ENCODE results near the gene KRTAP12-4. TPM values are rescaled to one million over a fixed set of nuclear protein-coding genes. Genes with fewer than 3 reads are reported as not detected.
A peak's percentile ranks its signal among the peaks of the same experiment; 100 is the strongest.

The KRTAP12-4 gene
- total RNA-seq, 4 donors from 2014 or later, result not detected

GRCh38 chr21:44625756-44626155 lies 28.7 kb downstream of the KRTAP12-4 start:
- no peak for DNase-seq
- WGBS, 2 donors (ENCODE audit: low coverage in 1 of 2), result 82 to 85% methylated on average over 5 to 7 of the region's 7 CpGs
- intact Hi-C loops (cut with DNase I; ENCODE audit: low total_unique reads) (no loop called here), in situ Hi-C loops (cut with MboI; ENCODE audit: low pct_ligation_motif_present in 1 of 4, low pct_unique_long_range_greater_than_20kb in 1 of 4, low sequenced_read_pairs in 3 of 4) (no loop called here)
- no peaks in the 10 kb centered on the region for H3K4me1 ChIP-seq
- H3K4me3 ChIP-seq, result no peak overlapping the region
- no peaks in the 10 kb centered on the region for H3K36me3 ChIP-seq
- H3K27me3 ChIP-seq, result peaks cover 11% of the 10 kb centered on the region
- H3K27ac ChIP-seq, result no peak overlapping the region
- TF ChIP-seq EP300 (IDR thresholded peaks at IDR 0.05; ENCODE audit: low read depth), result no peak
- no peak for TF ChIP-seq POLR2AphosphoS5 (IDR thresholded peaks at IDR 0.05)
- TF ChIP-seq POLR2A (IDR thresholded peaks at IDR 0.05), result no peak
- no peak for TF ChIP-seq CTCF (IDR thresholded peaks at IDR 0.05)
- peaks cover 9 to 20% of the 10 kb centered on the region in 2 donors for H3K9me3 ChIP-seq

GRCh38 chr21:44623575-44623974 lies 30.9 kb downstream of the KRTAP12-4 start:
- no peaks in the 10 kb centered on the region for H3K36me3 ChIP-seq
- no peak for DNase-seq
- peaks cover 0 to 3% (median 0%) of the 10 kb centered on the region in 4 donors for H3K4me1 ChIP-seq
- in situ Hi-C loops (cut with MboI; ENCODE audit: low pct_ligation_motif_present in 1 of 4, low pct_unique_long_range_greater_than_20kb in 1 of 4, low sequenced_read_pairs in 3 of 4) (no loop called here), intact Hi-C loops (cut with DNase I; ENCODE audit: low total_unique reads) (no loop called here)
- peaks cover 5% of the 10 kb centered on the region for H3K27me3 ChIP-seq
- H3K4me3 ChIP-seq, result no peak overlapping the region
- H3K9me3 ChIP-seq, result peaks cover 9 to 27% of the 10 kb centered on the region in 2 donors
- no peak overlapping the region for H3K27ac ChIP-seq
- TF ChIP-seq POLR2A (IDR thresholded peaks at IDR 0.05) (no peak), POLR2AphosphoS5 (IDR thresholded peaks at IDR 0.05) (no peak), EP300 (IDR thresholded peaks at IDR 0.05; ENCODE audit: low read depth) (no peak), CTCF (IDR thresholded peaks at IDR 0.05) (no peak)

GRCh38 chr21:44619886-44620285 lies 34.6 kb downstream of the KRTAP12-4 start:
- H3K27ac ChIP-seq, result no peak overlapping the region
- H3K27me3 ChIP-seq, result no peaks in the 10 kb centered on the region
- whole genome bisulfite sequencing, 2 donors (ENCODE audit: low coverage in 1 of 2), result 86 to 92% methylated on average over 6 of the region's 6 CpGs
- peaks cover 0 to 3% (median 0%) of the 10 kb centered on the region in 4 donors for H3K4me1 ChIP-seq
- intact Hi-C loops (cut with DNase I; ENCODE audit: low total_unique reads), result no loop called here
- no peak overlapping the region for H3K4me3 ChIP-seq
- no peak for DNase-seq
- no peaks in the 10 kb centered on the region for H3K36me3 ChIP-seq
- peaks cover 9 to 26% of the 10 kb centered on the region in 2 donors for H3K9me3 ChIP-seq
- TF ChIP-seq POLR2A (IDR thresholded peaks at IDR 0.05), result no peak
- in situ Hi-C loops (cut with MboI; ENCODE audit: low pct_ligation_motif_present in 1 of 4, low pct_unique_long_range_greater_than_20kb in 1 of 4, low sequenced_read_pairs in 3 of 4), result no loop called here

- TF ChIP-seq POLR2AphosphoS5 (IDR thresholded peaks at IDR 0.05) (no peak), EP300 (IDR thresholded peaks at IDR 0.05; ENCODE audit: low read depth) (no peak), CTCF (IDR thresholded peaks at IDR 0.05) (no peak), POLR2A (IDR thresholded peaks at IDR 0.05) (no peak)
- DNase-seq, result no peak
- in situ Hi-C loops (cut with MboI; ENCODE audit: low pct_ligation_motif_present in 1 of 4, low pct_unique_long_range_greater_than_20kb in 1 of 4, low sequenced_read_pairs in 3 of 4), result no loop called here
These were observed 35.5 kb downstream of the KRTAP12-4 start for GRCh38 chr21:44618909-44619308.

GRCh38 chr21:44618504-44618903 lies 36.0 kb downstream of the KRTAP12-4 start:
- H3K27ac ChIP-seq, result peak overlapping the region in 1 of 4 donors; percentile 3
- H3K4me3 ChIP-seq, result no peak overlapping the region
- peaks cover 5 to 13% of the 10 kb centered on the region in 2 donors for H3K9me3 ChIP-seq
- in situ Hi-C loops (cut with MboI; ENCODE audit: low pct_ligation_motif_present in 1 of 4, low pct_unique_long_range_greater_than_20kb in 1 of 4, low sequenced_read_pairs in 3 of 4) (no loop called here), intact Hi-C loops (cut with DNase I; ENCODE audit: low total_unique reads) (no loop called here)
- no peaks in the 10 kb centered on the region for H3K36me3 ChIP-seq
- peak; percentile 22 for DNase-seq
- no peaks in the 10 kb centered on the region for H3K27me3 ChIP-seq
- peaks cover 0 to 3% (median 0%) of the 10 kb centered on the region in 4 donors for H3K4me1 ChIP-seq
- TF ChIP-seq CTCF (IDR thresholded peaks at IDR 0.05), result peak in 1 of 5 experiments; percentile 25
- no peak for TF ChIP-seq EP300 (IDR thresholded peaks at IDR 0.05; ENCODE audit: low read depth)
- TF ChIP-seq POLR2A (IDR thresholded peaks at IDR 0.05), result no peak
- no peak for TF ChIP-seq POLR2AphosphoS5 (IDR thresholded peaks at IDR 0.05)
- WGBS, 2 donors (ENCODE audit: low coverage in 1 of 2), result 39% methylated on average over 4 of the region's 4 CpGs; no CpG with 5 or more reads in 1 of the 2 donors

More at GRCh38 chr21:44618909-44619308, 35.5 kb downstream of the KRTAP12-4 start:
- intact Hi-C loops (cut with DNase I; ENCODE audit: low total_unique reads), result no loop called here
- Histone ChIP-seq H3K27me3 (no peaks in the 10 kb centered on the region), H3K27ac (peak overlapping the region in 2 of 4 donors; percentile 3 to 9), H3K36me3 (no peaks in the 10 kb centered on the region), H3K9me3 (peaks cover 9 to 17% of the 10 kb centered on the region in 2 donors), H3K4me1 (peaks cover 0 to 3% (median 0%) of the 10 kb centered on the region in 4 donors), H3K4me3 (no peak overlapping the region)
- WGBS, 2 donors (ENCODE audit: low coverage in 1 of 2), result 65 to 100% methylated on average over 1 to 3 of the region's 3 CpGs
